Spleen (tissue), 11 donors: ENCODE data around the gene NRROS. TPM values are rescaled to one million over a fixed set of nuclear protein-coding genes. Genes with fewer than 3 reads are reported as not detected.

Source experiments
- DNase-seq: peaks from one replicate; pipeline ENCODE4 v3.0.0-alpha.2; 2020
- H3K27ac ChIP-seq, 8 donors: fragments of 200-600 bp; sonication (generic) in 7 of 8; 1 replicate in 4 of 8; 2 replicates in 4 of 8; pipeline versions ENCODE4 v1.5.0 to v1.8.0; 2016 to 2021; ENCODE audit warnings: inconsistent platforms in 4 of 8, mild to moderate bottlenecking in 4 of 8, moderate library complexity in 1 of 8
- H3K27me3 ChIP-seq, 7 donors: fragments of 200-600 bp; sonication (generic) in 6 of 7; replicated peaks in 1 of 7; 1 replicate in 4 of 7; 2 replicates in 3 of 7; pipeline versions ENCODE4 v1.5.0 to v1.8.0; 2016 to 2021; ENCODE audit warnings: inconsistent platforms in 3 of 7, mild to moderate bottlenecking in 1 of 7
- H3K36me3 ChIP-seq, 6 donors: fragments of 200-600 bp; sonication (generic) in 5 of 6; 1 replicate in 4 of 6; 2 replicates in 2 of 6; pipeline versions ENCODE4 v1.5.0 to v1.8.0; 2016 to 2021; ENCODE audit warnings: inconsistent platforms in 2 of 6
- H3K4me1 ChIP-seq, 6 donors: fragments of 200-600 bp; sonication (generic) in 5 of 6; 1 replicate in 3 of 6; 2 replicates in 3 of 6; pipeline versions ENCODE4 v1.5.0 to v1.8.0; 2016 to 2021; ENCODE audit warnings: inconsistent platforms in 3 of 6
- H3K4me3 ChIP-seq, 8 donors: fragments of 200-600 bp; sonication (generic) in 7 of 8; 1 replicate in 4 of 8; 2 replicates in 4 of 8; pipeline versions ENCODE4 v1.5.0 to v1.8.0; 2016 to 2021; ENCODE audit warnings: inconsistent platforms in 4 of 8, mild to moderate bottlenecking in 4 of 8, moderate library complexity in 2 of 8
- H3K9me3 ChIP-seq, 8 donors: fragments of 200-600 bp; sonication (generic) in 7 of 8; 1 replicate in 4 of 8; 2 replicates in 4 of 8; pipeline versions ENCODE4 v1.5.0 to v1.8.0; 2016 to 2021; ENCODE audit warnings: inconsistent platforms in 4 of 8
- POLR2A ChIP-seq, 3 donors: fragments of 450-650 bp; IDR thresholded peaks; one replicate each; pipeline ENCODE4 v1.5.1; 2017; ENCODE audit warnings: antibody characterized with exemption in 3 of 3, mild to moderate bottlenecking in 1 of 3
- POLR2AphosphoS5 ChIP-seq, 3 donors: sonication (generic); formaldehyde crosslinking; IDR thresholded peaks; one replicate each; pipeline ENCODE4 v1.5.1; 2017; ENCODE audit warnings: antibody characterized with exemption in 3 of 3
- WGBS, 5 donors: extraction: QIAGEN DNeasy Blood & Tissue Kit in 3 of 5; methylation state at CpG; one replicate each; pipeline versions ENCODE4 v1.1.5 to v1.1.7; 2013 to 2018; 5-methylcytosine and 5-hydroxymethylcytosine counted together
- intact Hi-C: fragments of 100-400 bp; cut with DNase I; formaldehyde crosslinking; loops from one replicate; pipeline ENCODE4 v1.15.0; 2023; ENCODE audit warnings: low total_unique reads
- polyA plus RNA-seq, 3 donors: library from polyadenylated mRNA; stranded (reverse); fragments of 200-250 nt; gene quantifications; one replicate each; pipeline ENCODE4 v1.2.1, GENCODE V29; 2013
- total RNA-seq, 7 donors: library from RNA; depleted of rRNA in 3 of 7; stranded (reverse); fragments of >200 nt in 3 of 7; fragmentation: NEBNext Ultra II Directional in 4 of 7; extraction: Animal tissue kit (Norgen Biotek cat#: 25700) in 4 of 7; gene quantifications; one replicate each; pipeline versions ENCODE4 v1.1.0 to v1.2.1, GENCODE V29; 2016 to 2021
- TF ChIP-seq, protein P1 (sequence below), 11 experiments: fragments of 200-600 bp in 7 of 11; fragments of 450-650 bp in 4 of 11; sonication (generic) in 4 of 11; IDR thresholded peaks in 8 of 11; conservative IDR thresholded peaks in 3 of 11; 1 replicate in 7 of 11; 2 replicates in 4 of 11; pipeline versions ENCODE4 v1.4.0 to v1.8.0; 2016 to 2021; ENCODE audit warnings: antibody characterized with exemption in 11 of 11, inconsistent platforms in 4 of 11, mild to moderate bottlenecking in 1 of 11
- donor health status: healthy with polysubstance abuse.
- donor health status: DM: no; HTN: no; CAD: no; lungs with moderate emphysema.
- donor health status: DM: no; HTN: no; CAD: no.
- donor health status: Bipolar disorder and iron deficiency.
- donor health status: healthy.
- donor health status: DM: no; HTN: no; CAD: no.
- donor health status: DM: yes; HTN: yes; CAD: no.

NRROS gene
- total and polyA plus RNA-seq, 10 donors, result 7.8 to 35.2 (median 29.9) TPM

DNA sequence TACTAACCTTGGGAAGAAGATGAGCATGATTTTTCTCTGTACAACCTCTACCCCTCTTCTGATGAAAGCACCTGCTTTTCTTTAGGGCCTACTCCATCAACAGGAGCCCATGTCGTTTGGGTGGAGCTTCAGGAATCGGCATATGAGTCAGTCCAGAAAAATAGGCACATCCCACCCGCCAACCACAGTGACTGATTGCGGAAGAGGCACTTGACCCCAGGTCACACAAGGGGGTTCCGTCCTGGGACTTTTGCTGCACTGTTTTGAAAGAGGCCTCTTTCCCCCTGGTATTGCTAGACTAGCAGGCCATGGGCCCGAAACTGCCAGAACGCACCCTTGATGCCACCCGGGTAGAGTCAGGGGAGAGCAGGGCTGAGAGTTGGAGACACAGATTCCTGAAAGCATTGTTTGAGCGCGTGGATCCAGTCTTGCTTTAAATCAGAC is 19.3 kb upstream of the NRROS start:
- Histone ChIP-seq H3K4me3 (no peak overlapping the region), H3K9me3 (no peaks in the 10 kb centered on the region), H3K27me3 (no peaks in the 10 kb centered on the region), H3K4me1 (peaks cover 13 to 81% (median 43%) of the 10 kb centered on the region in 6 donors), H3K36me3 (no peaks in the 10 kb centered on the region), H3K27ac (peak overlapping the region in 7 of 8 donors; percentile 66 to 82 (median 79))
- WGBS, 5 donors, result 18 to 45% (median 33%) methylated on average over 8 to 10 of the region's 10 CpGs
- peak; percentile 80 for DNase-seq
- intact Hi-C loops, result no loop called here
- peak in 2 of 3 donors; percentile 62 to 77 for TF ChIP-seq POLR2AphosphoS5 (IDR thresholded peaks at IDR 0.05)
- TF ChIP-seq, protein P1, sequence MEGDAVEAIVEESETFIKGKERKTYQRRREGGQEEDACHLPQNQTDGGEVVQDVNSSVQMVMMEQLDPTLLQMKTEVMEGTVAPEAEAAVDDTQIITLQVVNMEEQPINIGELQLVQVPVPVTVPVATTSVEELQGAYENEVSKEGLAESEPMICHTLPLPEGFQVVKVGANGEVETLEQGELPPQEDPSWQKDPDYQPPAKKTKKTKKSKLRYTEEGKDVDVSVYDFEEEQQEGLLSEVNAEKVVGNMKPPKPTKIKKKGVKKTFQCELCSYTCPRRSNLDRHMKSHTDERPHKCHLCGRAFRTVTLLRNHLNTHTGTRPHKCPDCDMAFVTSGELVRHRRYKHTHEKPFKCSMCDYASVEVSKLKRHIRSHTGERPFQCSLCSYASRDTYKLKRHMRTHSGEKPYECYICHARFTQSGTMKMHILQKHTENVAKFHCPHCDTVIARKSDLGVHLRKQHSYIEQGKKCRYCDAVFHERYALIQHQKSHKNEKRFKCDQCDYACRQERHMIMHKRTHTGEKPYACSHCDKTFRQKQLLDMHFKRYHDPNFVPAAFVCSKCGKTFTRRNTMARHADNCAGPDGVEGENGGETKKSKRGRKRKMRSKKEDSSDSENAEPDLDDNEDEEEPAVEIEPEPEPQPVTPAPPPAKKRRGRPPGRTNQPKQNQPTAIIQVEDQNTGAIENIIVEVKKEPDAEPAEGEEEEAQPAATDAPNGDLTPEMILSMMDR (IDR thresholded peaks at IDR 0.05 in 8 of 11, conservative IDR thresholded peaks at IDR 0.05 in 3 of 11), result no peak

DNA sequence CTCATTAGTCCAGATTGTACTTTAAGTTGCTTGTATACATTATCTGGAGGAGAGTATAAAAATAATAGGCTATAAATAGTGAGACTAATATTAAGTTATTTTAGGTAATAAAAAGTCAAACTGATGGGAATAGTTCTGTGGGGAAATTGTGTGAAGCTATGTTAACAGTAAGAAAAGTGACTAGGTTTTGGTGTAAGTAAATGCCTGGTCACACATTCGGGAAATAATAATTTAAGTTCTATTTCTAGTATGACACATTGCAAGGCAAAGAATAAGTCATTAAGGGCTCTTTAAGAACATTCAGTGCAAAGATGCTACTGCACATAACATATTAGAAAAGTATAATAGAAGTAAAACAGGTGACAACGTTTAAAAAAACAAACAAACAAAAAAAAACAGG is 18.8 kb upstream of the NRROS start:
- H3K9me3 ChIP-seq, result no peaks in the 10 kb centered on the region
- WGBS, 5 donors, result 51 to 74% (median 62%) methylated on average over 2 of the region's 2 CpGs
- intact Hi-C loops, result no loop called here
- H3K27me3 ChIP-seq, result no peaks in the 10 kb centered on the region
- H3K4me3 ChIP-seq, result no peak overlapping the region
- H3K27ac ChIP-seq, result peak overlapping the region in 7 of 8 donors; percentile 66 to 82 (median 79)
- H3K36me3 ChIP-seq, result no peaks in the 10 kb centered on the region
- peaks cover 13 to 83% (median 44%) of the 10 kb centered on the region in 6 donors for H3K4me1 ChIP-seq
- TF ChIP-seq, protein P1 (IDR thresholded peaks at IDR 0.05 in 8 of 11, conservative IDR thresholded peaks at IDR 0.05 in 3 of 11), result no peak
- TF ChIP-seq POLR2AphosphoS5 (IDR thresholded peaks at IDR 0.05) (no peak), POLR2A (IDR thresholded peaks at IDR 0.05) (no peak)
- DNase-seq, result no peak

DNA sequence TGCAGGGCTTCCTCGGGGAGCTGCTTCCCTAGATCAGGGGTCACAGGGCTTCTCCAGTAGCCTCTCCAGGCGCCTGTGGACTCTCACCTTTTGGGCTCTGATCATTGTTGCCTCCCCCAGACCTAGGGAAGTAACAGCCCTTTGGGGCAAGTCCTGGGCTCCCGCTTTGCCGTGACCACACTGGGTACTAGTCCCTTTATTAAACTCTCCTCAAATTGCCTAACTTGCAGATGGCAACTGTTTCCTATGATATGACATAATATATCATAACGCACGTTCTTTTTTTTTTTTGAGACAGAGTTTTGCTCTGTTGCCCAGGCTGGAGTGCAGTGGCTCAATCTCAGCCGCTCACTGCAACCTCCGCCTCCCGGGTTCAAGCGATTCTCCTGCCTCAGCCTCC is 17.9 kb upstream of the NRROS start:
- peaks cover 13 to 82% (median 44%) of the 10 kb centered on the region in 6 donors for H3K4me1 ChIP-seq
- no peak for DNase-seq
- 61 to 84% (median 70%) methylated on average over 10 of the region's 10 CpGs for WGBS, 5 donors
- H3K36me3 ChIP-seq, result no peaks in the 10 kb centered on the region
- H3K4me3 ChIP-seq, result no peak overlapping the region
- TF ChIP-seq POLR2A (IDR thresholded peaks at IDR 0.05) (no peak), POLR2AphosphoS5 (IDR thresholded peaks at IDR 0.05) (no peak)
- TF ChIP-seq, protein P1 (IDR thresholded peaks at IDR 0.05 in 8 of 11, conservative IDR thresholded peaks at IDR 0.05 in 3 of 11), result no peak
- no peaks in the 10 kb centered on the region for H3K9me3 ChIP-seq
- no peaks in the 10 kb centered on the region for H3K27me3 ChIP-seq
- peak overlapping the region in 3 of 8 donors; percentile 26 to 82 (median 53) for H3K27ac ChIP-seq
- intact Hi-C loops, result no loop called here

DNA sequence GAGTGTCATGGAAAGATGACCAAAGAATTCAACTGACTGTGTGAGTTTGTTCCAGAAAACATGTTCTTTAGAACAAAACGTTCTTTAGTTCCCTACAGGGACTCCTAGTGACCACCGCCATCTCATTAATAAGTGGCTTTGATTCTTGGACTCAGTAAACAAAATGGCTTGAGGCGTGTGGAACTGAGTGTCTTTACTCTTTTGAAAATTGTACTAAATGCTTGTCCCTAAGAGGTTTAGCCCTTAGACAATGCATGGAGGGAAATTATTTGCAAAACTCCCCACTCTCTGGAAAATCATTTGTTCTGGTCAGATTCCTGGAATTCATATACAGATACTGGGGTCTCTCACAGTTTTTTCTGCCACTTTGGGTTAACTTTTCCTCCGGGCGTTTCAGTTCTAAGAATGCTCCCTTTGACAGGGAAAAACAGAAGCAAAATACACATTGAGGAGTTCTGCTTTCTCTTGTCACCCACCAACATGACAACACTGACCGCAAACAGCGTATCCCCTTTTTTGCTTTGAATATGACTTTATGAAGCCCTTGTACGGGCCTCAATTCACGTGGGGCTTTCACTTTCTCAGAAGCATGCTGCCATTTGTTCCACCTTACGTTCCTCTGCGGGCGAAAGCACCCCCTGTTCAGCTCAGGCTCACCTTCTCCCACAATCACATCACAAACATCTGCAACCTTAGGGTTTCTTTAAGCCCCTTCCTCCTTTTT is 15.3 kb upstream of the NRROS start:
- Histone ChIP-seq H3K9me3 (no peaks in the 10 kb centered on the region), H3K4me3 (peak overlapping the region in 3 of 8 donors; percentile 8 to 40 (median 16)), H3K27me3 (no peaks in the 10 kb centered on the region), H3K27ac (peak overlapping the region; percentile 40 to 82 (median 60)), H3K36me3 (no peaks in the 10 kb centered on the region), H3K4me1 (peaks cover 13 to 65% (median 37%) of the 10 kb centered on the region in 6 donors)
- TF ChIP-seq, protein P1 (IDR thresholded peaks at IDR 0.05 in 8 of 11, conservative IDR thresholded peaks at IDR 0.05 in 3 of 11), result no peak
- TF ChIP-seq POLR2A (IDR thresholded peaks at IDR 0.05), result no peak
- no peak for TF ChIP-seq POLR2AphosphoS5 (IDR thresholded peaks at IDR 0.05)
- WGBS, 5 donors, result 36 to 55% (median 42%) methylated on average over 12 of the region's 12 CpGs
- intact Hi-C loops, result no loop called here
- no peak for DNase-seq
